ENCODE results near the gene ZNF195.
A peak's percentile ranks its signal among the peaks of the same experiment; 100 is the strongest.
"Not testable (repeated sequence)": the region's sequence is repeated elsewhere in the genome, so short reads cannot be mapped to it uniquely, and the experiment has no call there.

ZNF195 gene

GRCh38 chr11:3341298-3341697, 37.6 kb downstream of the ZNF195 start:
- peak; percentile 56 for DNase-seq (ENCODE audit: low spot score)
- peak; percentile 81 for TF ChIP-seq CTCF (IDR thresholded peaks at IDR 0.05; ENCODE audit: extremely low read depth, insufficient read depth, missing control alignments)
- in situ Hi-C loops (cut with MboI; ENCODE audit: low pct_unique_long_range_greater_than_20kb, low sequenced_read_pairs, unreplicated experiment), result no loop called here

DNA sequence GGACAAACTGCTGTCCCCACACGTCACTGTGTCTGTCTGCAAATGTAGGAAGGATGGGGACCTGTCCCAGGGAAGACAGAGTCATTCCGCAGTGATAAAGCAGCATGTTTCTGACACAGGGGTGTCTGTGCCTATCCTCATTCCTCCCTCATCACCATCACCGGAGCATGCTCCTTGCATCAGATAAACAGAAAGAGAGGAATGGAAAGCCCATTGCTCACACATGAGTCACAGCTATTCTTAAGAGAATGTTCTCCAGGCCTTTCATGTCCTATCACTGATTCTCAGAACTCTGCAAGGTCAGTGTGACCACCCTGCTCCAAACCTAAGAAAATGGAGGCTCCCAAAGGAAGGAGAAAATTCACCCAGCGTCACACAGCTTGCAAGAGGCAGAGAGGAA, 38.9 kb downstream of the ZNF195 start:
- DNase-seq (ENCODE audit: low spot score), result no peak
- no peak for TF ChIP-seq CTCF (IDR thresholded peaks at IDR 0.05; ENCODE audit: extremely low read depth, insufficient read depth, missing control alignments)
- in situ Hi-C loops (cut with MboI; ENCODE audit: low pct_unique_long_range_greater_than_20kb, low sequenced_read_pairs, unreplicated experiment), result no loop called here

- in situ Hi-C loops (cut with MboI; ENCODE audit: low pct_unique_long_range_greater_than_20kb, low sequenced_read_pairs, unreplicated experiment), result no loop called here
- no peak for TF ChIP-seq CTCF (IDR thresholded peaks at IDR 0.05; ENCODE audit: extremely low read depth, insufficient read depth, missing control alignments)
- DNase-seq (ENCODE audit: low spot score), result no peak
Observed at GRCh38 chr11:3339340-3339624, 39.7 kb downstream of the ZNF195 start.

DNA sequence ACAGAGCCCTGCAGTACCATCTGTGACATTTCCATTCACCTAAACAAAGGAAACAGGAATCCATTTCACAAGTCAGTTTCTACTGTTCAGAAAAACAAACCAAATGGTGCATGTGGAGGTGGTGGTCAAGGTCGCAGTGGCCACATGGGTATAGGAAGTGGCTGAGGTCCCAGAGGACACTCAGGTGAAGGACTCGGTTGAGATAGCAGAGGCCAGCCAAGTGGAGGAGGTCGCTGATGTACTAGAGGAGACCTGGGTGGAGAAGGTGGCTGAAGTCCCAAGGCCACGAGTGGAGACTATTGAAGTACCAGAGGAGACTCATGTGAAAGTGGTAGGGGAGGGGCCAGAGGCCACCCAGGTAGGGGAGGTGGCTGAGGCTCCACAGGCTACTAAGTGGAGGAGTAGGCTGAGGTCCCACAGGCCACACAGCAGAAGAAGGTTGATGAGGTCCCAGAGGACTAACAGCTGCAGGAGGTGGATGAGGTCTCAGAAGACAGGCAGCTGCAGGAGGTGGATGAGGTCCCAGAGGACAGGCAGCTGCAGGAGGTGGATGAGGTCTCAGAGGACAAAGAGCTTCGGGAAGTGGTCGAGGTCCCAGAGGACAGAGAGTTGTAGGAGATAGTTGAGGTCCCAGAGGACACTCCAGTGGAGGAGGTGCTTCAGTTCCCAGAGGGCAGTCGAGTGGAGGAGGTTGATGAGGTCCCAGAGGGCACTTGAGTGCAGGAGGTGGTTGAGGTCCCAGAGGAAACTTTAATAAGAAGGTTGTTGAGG, 40.2 kb downstream of the ZNF195 start:
- in situ Hi-C loops (cut with MboI; ENCODE audit: low pct_unique_long_range_greater_than_20kb, low sequenced_read_pairs, unreplicated experiment), result no loop called here
- no peak for DNase-seq (ENCODE audit: low spot score)
- TF ChIP-seq CTCF (IDR thresholded peaks at IDR 0.05; ENCODE audit: extremely low read depth, insufficient read depth, missing control alignments), result no peak

DNA sequence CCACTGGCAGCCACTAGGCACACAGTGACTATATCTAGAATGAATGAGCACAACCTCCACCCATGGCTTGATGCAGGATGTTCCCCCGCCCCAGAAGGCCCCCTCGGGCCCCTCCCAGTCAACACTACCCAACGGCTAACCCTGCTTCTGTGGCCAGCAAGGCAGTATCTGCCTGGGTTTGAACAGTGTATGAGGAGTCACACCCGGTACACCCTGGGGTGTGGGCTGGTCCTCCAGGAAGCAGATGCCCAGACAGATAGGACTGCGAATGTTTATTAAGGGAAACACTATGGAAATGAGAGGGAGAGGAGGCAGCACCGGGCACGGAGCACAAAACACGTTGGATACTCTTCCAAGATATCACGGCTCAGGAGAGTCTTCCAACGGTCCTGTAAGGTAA, 42.5 kb downstream of the ZNF195 start:
- in situ Hi-C loops (cut with MboI; ENCODE audit: low pct_unique_long_range_greater_than_20kb, low sequenced_read_pairs, unreplicated experiment); DNase-seq (ENCODE audit: low spot score): not testable (repeated sequence)

GRCh38 chr11:3333157-3333556, 45.8 kb downstream of the ZNF195 start:
- in situ Hi-C loops (cut with MboI; ENCODE audit: low pct_unique_long_range_greater_than_20kb, low sequenced_read_pairs, unreplicated experiment); DNase-seq (ENCODE audit: low spot score): not testable (repeated sequence)

DNA sequence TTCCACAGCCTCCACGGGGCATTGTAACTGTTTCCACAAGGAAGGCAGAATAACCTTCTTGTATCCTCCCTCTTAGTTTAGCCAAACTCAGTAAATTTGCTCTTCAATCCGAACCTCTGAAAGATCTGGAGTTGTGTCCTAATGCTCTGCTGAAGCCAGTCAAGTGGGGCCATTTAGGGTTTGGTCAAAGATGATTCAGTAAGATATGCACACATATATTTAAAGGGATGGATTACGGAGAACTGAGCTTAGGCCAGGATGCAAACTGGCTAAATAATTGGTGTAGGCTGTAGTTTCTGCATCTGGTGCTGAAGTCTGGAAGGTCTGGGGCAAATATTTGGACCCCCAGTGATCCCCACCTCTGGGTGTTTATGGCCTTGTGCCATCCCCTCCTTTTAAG, 47.9 kb downstream of the ZNF195 start:
- in situ Hi-C loops (cut with MboI; ENCODE audit: low pct_unique_long_range_greater_than_20kb, low sequenced_read_pairs, unreplicated experiment); DNase-seq (ENCODE audit: low spot score): not testable (repeated sequence)

DNA sequence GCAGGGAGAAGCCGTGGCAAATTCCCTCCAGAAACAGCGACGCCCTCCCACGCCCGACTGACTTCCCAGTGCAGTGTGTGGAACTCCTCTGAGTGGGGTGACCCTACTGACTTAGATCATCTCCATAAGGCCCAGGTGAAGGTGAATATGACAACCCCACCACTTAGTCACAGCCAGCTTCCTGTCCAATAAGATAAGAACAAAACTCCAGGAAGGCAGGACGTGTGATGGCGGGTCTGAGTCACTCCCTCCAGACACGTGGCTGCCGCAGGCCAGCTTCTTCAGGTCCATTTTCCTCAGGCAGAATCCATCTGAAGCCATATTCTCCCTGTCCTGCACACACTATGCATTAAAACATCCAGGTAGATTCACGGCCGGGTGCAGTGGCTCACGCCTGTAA, 48.9 kb downstream of the ZNF195 start:
- DNase-seq (ENCODE audit: low spot score); in situ Hi-C loops (cut with MboI; ENCODE audit: low pct_unique_long_range_greater_than_20kb, low sequenced_read_pairs, unreplicated experiment): not testable (repeated sequence)

GRCh38 chr11:3328503-3328902, 50.4 kb downstream of the ZNF195 start:
- in situ Hi-C loops (cut with MboI; ENCODE audit: low pct_unique_long_range_greater_than_20kb, low sequenced_read_pairs, unreplicated experiment), result not testable (repeated sequence)

DNA sequence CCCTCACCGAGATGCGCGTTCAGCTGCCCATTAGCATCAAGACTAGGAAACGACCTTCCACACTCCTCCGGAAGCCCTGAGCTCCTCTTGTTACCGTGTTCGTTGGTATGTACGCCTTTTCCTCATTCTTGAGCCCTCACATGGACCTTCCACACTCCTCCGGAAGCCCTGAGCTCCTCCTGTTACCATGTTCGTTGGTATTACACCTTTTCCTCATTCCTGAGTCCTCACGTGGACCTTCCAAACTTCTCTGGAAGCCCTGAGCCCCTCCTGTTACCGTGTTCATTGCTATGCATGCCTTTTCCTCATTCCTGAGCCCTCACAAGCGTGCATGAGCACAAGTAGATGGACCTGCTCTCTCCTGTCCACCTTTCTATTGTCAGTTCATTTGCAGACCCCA, 52.5 kb downstream of the ZNF195 start:
- in situ Hi-C loops (cut with MboI; ENCODE audit: low pct_unique_long_range_greater_than_20kb, low sequenced_read_pairs, unreplicated experiment); DNase-seq (ENCODE audit: low spot score): not testable (repeated sequence)

More at GRCh38 chr11:3328503-3328902, 50.4 kb downstream of the ZNF195 start:
- DNase-seq (ENCODE audit: low spot score), result not testable (repeated sequence)

DNA sequence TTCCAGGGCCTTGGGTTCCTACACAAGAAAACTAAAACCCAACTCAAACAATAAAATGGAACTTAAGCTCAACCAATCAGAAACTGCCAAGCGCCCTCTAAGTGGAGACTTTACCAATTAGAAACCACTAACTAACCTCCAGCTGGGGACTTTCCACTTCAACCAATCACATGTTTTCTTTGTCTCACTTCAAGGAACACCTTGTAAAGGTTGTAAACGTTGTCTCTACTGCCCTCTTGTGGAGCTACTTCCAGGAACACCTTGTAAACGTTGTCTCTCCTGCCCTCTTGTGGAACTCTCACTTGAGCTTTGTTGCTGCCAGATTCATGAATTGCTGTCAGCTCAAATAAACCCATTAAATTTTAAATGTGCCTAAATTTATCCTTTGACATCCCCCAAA, 54.2 kb downstream of the ZNF195 start:
- DNase-seq (ENCODE audit: low spot score); in situ Hi-C loops (cut with MboI; ENCODE audit: low pct_unique_long_range_greater_than_20kb, low sequenced_read_pairs, unreplicated experiment): not testable (repeated sequence)
